K562 (cell line): ENCODE data around the gene ROMO1.

Source experiments
- ETV6 ChIP-seq, 3 experiments: fragments of 150-350 bp in 1 of 3; sonication (generic) in 1 of 3; formaldehyde crosslinking in 1 of 3; IDR thresholded peaks; 2 replicates each; pipeline versions ENCODE4 v1.6.1 to v1.8.0; 2014 to 2022; ENCODE audit warnings: borderline replicate concordance in 2 of 3, low read depth in 2 of 3, antibody characterized with exemption in 1 of 3, low read length in 1 of 3, mild to moderate bottlenecking in 1 of 3, missing genetic modification reagents in 1 of 3
- POLR2A ChIP-seq: fragments of 450-650 bp; conservative IDR thresholded peaks from 2 replicates; pipeline ENCODE4 v1.6.1; 2016
- ZNF121 ChIP-seq: sonication (generic); formaldehyde crosslinking; conservative IDR thresholded peaks from 2 replicates; pipeline ENCODE4 v1.8.0; 2022; ENCODE audit warnings: missing genetic modification reagents

GRCh38 chr20:35650632-35651031 is 48.6 kb upstream of the ROMO1 start:
- TF ChIP-seq ZNF121 (CRISPR knock-in tag) (no peak), POLR2A (no peak), ETV6 (IDR thresholded peaks at IDR 0.05; ENCODE audit: borderline replicate concordance in 1 of 2, low read depth in 2 of 2, low read length in 1 of 2) (no peak), ETV6 (CRISPR knock-in tag; IDR thresholded peaks at IDR 0.05; ENCODE audit: borderline replicate concordance) (no peak)
